Stimulated activated CD8-positive, alpha-beta memory T cell treated with anti-CD3 and anti-CD28 coated beads, Interleukin-7, amount 100 ng/mL, for 4 hours (primary cell): Measurements from ENCODE around the gene DSG3.

Experiments used
- DNase-seq, 2 donors: peaks; one replicate each; pipeline ENCODE4 v3.0.0-alpha.2; 2020; ENCODE audit warnings: low read depth in 2 of 2

DSG3 gene

DNA sequence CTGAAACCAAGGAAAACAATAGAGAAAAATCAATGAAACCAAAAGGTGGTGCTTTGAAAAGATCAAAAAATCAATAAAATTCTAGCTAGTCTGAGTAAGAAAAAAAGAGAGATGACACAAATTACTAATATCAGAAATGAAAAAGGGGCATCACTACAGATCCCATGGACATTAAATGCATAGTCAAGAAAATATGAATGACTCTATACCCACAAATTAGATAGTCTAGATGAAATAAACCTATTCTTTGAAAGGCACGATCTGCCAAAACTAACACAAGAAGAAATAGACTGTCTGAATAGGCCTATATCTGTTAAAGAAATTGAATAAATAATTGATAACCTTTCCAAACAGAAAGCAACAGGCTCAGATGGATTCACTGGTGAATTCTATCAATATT is 15.2 kb upstream of the DSG3 start:
- no peak for DNase-seq

DNA sequence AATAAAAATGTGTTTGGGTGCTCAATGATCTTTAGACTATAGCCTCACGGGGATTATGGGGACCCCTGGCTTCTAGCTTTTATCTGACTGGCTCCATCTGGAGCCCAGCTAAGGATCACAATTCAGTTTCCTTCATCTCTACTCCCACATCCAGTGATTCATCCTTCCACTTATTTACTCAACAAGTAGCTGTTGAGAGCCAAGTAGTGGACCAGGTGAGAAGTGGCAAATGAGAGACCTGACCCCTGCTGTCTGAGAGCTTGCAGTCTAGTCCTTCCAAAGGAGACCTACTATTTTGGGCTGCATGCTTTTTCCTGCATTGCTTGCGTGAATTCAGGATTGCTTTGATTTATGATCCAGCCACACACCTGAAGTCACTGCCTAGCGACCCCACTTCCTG is 10.7 kb upstream of the DSG3 start:
- no peak for DNase-seq

GRCh38 chr18:31438402-31438801 is 9.1 kb upstream of the DSG3 start:
- DNase-seq: no peak

DNA sequence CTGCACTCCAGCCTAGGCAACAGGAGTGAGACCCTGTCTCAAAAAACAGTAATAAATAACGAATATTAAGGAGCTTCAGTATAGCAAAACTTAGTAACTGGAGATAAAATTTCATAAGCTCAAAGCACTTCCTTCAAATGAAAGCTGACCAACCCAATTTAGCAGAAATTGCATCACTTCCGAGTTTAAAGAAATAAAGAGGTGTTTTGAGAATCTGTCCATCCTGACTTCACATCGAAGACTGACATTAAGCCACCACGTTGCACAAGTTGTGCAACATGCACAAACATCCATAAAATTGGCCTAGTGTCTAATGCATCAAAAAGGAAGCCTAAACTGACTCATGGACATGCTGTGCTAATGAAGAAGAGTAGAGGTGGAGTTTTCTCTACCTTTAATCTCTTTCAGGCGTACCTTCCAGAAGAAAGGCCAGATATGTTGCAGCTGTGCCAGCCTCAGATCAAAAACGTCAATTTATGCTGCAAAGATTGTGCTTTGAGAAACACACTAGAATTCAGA is 7.7 kb upstream of the DSG3 start:
- no peak for DNase-seq

- DNase-seq: no peak
These were observed 6.8 kb upstream of the DSG3 start for GRCh38 chr18:31440787-31441186.

- DNase-seq: no peak
These were observed 6.0 kb upstream of the DSG3 start for GRCh38 chr18:31441493-31441892.

DNA sequence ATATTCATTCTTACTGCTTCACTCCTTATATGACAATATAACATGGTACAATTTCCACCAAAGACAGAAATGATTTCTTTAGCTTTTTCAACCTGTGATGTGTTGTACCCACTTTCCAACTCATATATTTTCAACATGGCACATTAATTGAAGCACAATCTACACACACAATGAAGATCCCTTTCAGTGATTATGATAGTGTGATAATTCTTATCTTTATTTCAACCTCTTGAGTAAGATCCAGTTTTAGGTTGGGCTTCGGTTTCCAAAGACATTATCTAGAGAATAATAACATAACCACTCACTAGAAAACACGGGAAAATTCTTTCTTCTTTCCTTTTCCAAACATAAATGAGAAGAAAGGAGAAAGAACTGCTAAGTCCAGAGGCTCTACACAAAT is 3.4 kb upstream of the DSG3 start:
- no peak for DNase-seq

GRCh38 chr18:31445908-31446307 is 1.6 kb upstream of the DSG3 start:
- DNase-seq: no peak

GRCh38 chr18:31446854-31447253 is 687 bp upstream of the DSG3 start:
- DNase-seq: no peak

- DNase-seq: no peak
These were observed 2.9 kb downstream of the DSG3 start for GRCh38 chr18:31450409-31450808.

DNA sequence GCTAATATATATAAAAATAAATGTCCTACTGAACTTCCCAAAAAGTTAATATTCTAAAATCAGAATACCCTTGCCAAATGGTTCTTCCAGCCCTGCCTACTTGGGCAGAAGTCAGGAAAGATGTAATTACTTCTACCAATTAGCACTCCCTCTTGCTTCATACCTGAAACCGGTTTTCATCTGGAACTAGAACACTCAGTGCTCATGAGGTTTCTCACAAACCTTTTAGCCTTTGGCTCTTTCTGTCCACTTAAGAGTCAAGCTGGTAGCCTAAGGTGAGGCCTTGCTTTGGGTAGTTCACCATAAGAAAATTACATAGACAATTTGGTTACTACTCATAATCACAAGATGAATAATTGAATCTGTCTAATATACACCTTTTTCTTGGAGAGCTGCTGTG is 4.1 kb downstream of the DSG3 start:
- no peak for DNase-seq

DNA sequence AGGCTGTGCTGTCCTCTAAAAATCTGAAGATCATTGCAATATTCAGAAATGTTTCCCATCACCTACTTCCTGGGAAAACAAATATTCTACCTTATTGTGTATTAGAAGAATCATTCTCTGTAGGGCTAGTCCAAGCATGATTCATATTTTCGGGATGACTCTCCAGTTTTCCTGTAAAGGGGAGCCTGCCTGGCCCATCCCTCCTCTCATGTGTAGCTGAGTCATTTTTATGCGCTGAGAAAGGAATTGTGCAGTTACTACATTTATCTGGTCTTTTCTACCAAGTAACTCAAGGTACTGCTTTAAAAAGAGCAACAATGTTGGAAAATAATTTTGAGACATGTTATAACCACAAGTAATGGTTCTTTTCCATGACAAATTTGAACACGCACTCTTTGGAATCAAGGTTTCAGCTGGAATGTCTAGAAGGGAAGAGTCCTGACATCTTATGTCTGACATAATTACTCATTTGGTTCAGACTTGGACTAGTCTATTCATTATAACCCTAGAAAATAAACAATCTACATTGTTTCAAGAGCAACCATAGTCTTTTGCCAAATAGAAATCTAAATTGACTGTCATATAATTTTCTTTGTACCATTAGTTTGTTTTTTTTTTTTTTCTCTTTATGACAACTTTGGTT is 6.6 kb downstream of the DSG3 start:
- no peak for DNase-seq

DNA sequence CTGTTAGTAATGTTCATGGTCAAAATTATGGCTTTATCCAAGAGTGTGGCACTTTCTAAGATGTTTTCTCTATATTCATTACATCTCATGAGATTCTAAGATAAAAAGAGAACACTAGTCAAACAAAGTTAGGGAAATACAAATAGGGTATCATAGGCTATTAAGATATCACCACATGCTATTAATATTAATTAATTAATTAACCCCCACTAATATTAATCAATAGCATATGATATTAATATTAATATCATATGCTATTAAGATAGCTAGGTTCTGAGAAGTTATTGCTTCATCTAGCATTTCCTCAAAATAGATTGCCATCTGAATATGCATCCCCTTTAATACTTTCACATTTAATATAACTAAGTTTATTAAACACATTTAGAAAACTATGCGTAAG is 22.1 kb downstream of the DSG3 start:
- DNase-seq: no peak

DNA sequence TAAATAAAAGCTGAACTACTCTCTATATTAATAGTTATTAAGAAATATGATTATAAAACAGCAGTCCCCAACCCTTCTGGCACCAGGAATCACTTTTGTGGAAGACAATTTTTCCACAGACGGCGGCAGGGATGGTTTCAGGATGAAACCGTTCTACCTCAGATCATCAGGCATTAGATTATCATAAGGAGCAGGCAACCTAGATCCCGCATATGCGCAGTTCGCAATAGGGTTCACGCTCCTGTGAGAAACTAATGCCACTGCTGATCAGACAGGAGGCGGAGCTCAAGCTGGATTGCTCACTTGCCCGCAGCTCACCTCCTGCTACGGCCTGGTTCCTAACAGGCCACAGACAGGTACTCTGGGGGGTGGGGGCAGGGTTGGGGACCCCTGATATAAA is 31.1 kb downstream of the DSG3 start:
- DNase-seq: no peak

GRCh38 chr18:31482051-31482450 is 34.5 kb downstream of the DSG3 start:
- DNase-seq: no peak

DNA sequence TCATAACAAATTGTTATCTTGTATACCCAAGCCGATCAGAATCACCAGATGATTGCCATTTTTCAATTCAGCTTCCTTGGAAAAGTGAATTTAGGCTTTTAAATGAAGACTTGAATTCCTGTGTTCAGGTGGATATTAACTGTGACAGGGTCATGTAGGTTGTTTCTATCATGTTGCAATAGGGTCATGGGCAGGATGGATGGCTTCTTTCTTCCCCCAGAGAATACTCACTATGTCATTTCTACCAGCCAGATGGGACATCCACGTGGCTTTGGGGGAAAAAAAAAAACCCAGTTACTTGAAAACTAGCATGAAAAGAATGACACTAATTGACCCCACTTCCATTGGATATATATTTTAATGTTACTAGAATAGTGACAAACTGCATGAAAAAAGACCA is 35.9 kb downstream of the DSG3 start:
- no peak for DNase-seq

DNA sequence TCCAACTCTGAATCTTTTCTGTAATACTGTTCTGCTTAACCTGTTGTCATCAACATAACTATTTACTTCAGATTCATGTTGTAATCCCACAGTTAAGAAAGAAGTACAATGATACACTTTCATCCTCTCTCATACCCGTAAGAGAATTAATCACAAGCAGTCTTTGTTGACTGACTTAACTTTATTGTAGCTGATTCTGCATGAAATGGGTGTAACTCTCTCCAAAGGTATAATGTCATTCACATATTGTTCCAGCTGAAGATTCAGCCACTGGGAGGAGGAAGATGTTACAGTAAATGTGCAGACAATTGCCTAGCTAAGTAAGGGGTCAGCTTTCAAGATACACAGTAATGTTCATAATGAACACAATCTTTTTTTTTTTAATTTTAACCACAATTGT is 36.9 kb downstream of the DSG3 start:
- DNase-seq: no peak

- no peak for DNase-seq
These were observed 38.6 kb downstream of the DSG3 start for GRCh38 chr18:31486165-31486564.

- DNase-seq: no peak
These were observed 39.9 kb downstream of the DSG3 start for GRCh38 chr18:31487246-31488015.

DNA sequence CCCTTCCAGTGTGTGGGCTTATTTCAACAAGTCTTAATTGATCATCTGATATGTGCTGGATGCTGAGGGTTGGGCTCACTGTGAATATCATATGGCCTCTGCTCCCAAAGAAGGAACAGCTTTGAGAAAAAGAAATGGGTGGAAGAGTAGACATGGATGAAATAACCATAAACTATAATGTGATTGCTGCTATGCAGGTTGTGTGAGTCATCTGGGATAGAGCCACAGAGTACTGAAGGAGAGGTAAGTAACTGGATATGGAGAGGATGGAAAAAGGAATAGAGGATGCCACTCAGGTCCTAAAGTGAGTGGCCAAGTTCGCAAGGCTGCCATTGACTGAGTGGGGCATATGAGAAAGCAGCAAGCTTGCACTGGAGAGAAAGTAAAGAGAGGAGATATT is 41.8 kb downstream of the DSG3 start:
- no peak for DNase-seq

GRCh38 chr18:31490387-31490786 is 42.8 kb downstream of the DSG3 start:
- no peak for DNase-seq

- DNase-seq: no peak
These were observed 43.3 kb downstream of the DSG3 start for GRCh38 chr18:31490833-31491232.

- no peak for DNase-seq
These were observed 44.0 kb downstream of the DSG3 start for GRCh38 chr18:31491586-31491985.

DNA sequence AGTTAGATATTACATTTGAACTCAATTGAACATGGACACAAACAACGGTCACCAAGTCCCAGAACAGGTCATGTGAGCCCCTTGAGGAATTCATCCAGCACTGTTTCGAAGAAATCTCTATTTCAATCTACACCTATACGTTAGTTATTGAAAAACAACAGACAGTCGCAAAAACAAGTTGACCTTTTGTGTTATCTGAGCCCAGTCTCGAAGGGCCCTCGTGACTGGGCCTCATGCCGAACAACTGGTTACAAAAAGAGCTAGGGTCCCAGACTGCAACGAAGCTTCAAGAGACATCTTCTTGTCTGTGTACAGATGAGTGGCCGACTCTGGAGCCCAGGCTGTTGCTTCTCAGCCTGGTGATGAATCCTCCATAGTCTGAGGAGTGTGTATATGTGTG is 45.1 kb downstream of the DSG3 start:
- DNase-seq: no peak
